Heart right ventricle (tissue), 16 donors: ENCODE data around the gene DDX24. TPM values are rescaled to one million over a fixed set of nuclear protein-coding genes. Genes with fewer than 3 reads are reported as not detected.
A peak's percentile ranks its signal among the peaks of the same experiment; 100 is the strongest.

ENCODE experiments used
- ATAC-seq, 8 donors: fragments of 200-7000 bp; cut with Tn5 transposase; one replicate each; pipeline ENCODE4 v1.9.1; 2020; ENCODE audit warnings: mild to moderate bottlenecking in 8 of 8, moderate library complexity in 8 of 8, moderate number of reproducible peaks in 1 of 8
- DNase-seq, 2 donors: peaks; one replicate each; pipeline ENCODE4 v3.0.0-alpha.2; 2020
- H3K27ac ChIP-seq, 10 donors: fragments of 200-600 bp; sonication (generic) in 2 of 10; one replicate each; pipeline versions ENCODE4 v1.5.0 to v1.8.0; 2020 to 2022; ENCODE audit warnings: mild to moderate bottlenecking in 3 of 10
- H3K27me3 ChIP-seq, 7 donors: fragments of 200-600 bp; one replicate each; pipeline ENCODE4 v1.8.0; 2021 to 2022; ENCODE audit warnings: mild to moderate bottlenecking in 2 of 7
- H3K36me3 ChIP-seq, 9 donors: fragments of 200-600 bp; sonication (generic) in 1 of 9; one replicate each; pipeline versions ENCODE4 v1.5.0 to v1.8.0; 2020 to 2022; ENCODE audit warnings: mild to moderate bottlenecking in 2 of 9
- H3K4me1 ChIP-seq, 9 donors: fragments of 200-600 bp; sonication (generic) in 1 of 9; one replicate each; pipeline versions ENCODE4 v1.5.0 to v1.8.0; 2020 to 2022; ENCODE audit warnings: mild to moderate bottlenecking in 4 of 9
- H3K4me3 ChIP-seq, 10 donors: fragments of 200-600 bp; sonication (generic) in 2 of 10; one replicate each; pipeline versions ENCODE4 v1.5.0 to v1.8.0; 2020 to 2022; ENCODE audit warnings: mild to moderate bottlenecking in 7 of 10, moderate library complexity in 2 of 10
- H3K9me3 ChIP-seq, 11 donors: fragments of 200-600 bp in 10 of 11; sonication (generic) in 2 of 11; one replicate each; pipeline versions ENCODE4 v1.5.0 to v1.8.0; 2013 to 2022; ENCODE audit warnings: mild to moderate bottlenecking in 2 of 11, control low read depth in 1 of 11, moderate library complexity in 1 of 11
- CTCF ChIP-seq, 9 donors: fragments of 200-600 bp; sonication (generic) in 2 of 9; IDR thresholded peaks; one replicate each; pipeline versions ENCODE4 v1.5.0 to v1.8.0; 2021 to 2022; ENCODE audit warnings: antibody characterized with exemption in 9 of 9, mild to moderate bottlenecking in 5 of 9, moderate library complexity in 1 of 9
- WGBS, 2 donors: extraction: QIAGEN DNeasy Blood & Tissue Kit; methylation state at CpG; one replicate each; pipeline ENCODE4 v1.1.7; 2013; ENCODE audit warnings: inconsistent platforms in 1 of 2; 5-methylcytosine and 5-hydroxymethylcytosine counted together
- intact Hi-C, 10 donors: fragments of 100-400 bp; cut with DNase I; formaldehyde crosslinking; loops; one replicate each; pipeline versions ENCODE4 v1.11.1 to v1.14.2; 2022
- polyA plus RNA-seq, 2 donors: library from polyadenylated mRNA; stranded (reverse); fragments of 200-250 nt; gene quantifications; one replicate each; pipeline ENCODE4 v1.2.3, GENCODE V29; 2013
- total RNA-seq, 10 donors: library from RNA; stranded (reverse); fragmentation: NEBNext Ultra II Directional in 3 of 10; extraction: Animal tissue kit (Norgen Biotek cat#: 25700) in 3 of 10; gene quantifications; one replicate each; pipeline versions ENCODE4 v1.2.1 to v1.2.4, GENCODE V29; 2021 to 2023
- donor health status: Arrhythmogenic right ventricular cardiomyopathy.
- donor health status: ischemic (EF 13 %, LVEDD 7.1; RV severe dilation, severe dysfunction).
- donor health status: healthy with polysubstance abuse.
- donor health status: DM: no; HTN: yes; CAD: no.
- donor health status: DM: no; HTN: no; CAD: no.
- donor health status: ischemic (EF 25% LVEDD 6.9; RV normal size, moderate dysfunction).
- donor health status: ischemic (EF 25% LVEDD 5.7; RV mildly dilated, moderate dysfunction).
- donor health status: healthy.
- donor health status: DM: yes; HTN: yes; CAD: no.
- donor health status: Ischemic cardiomyopathy.
- donor health status: ischemic (EF 35%, LVEDD 5.7; RV mildly dilated, moderate dysfunction).
- donor health status: nonischemic (EF 11% LVEDD 7.7; RV severe dilation, severe dysfunction).
- donor health status: DM: yes; HTN: yes; CAD: no.
- donor health status: PGD.
- donor health status: ischemic (EF 29% LVEDD 5.4; RV normal size, mild dysfunction).
- donor health status: nonischemic (EF 23%, LVEDD 6.1; RV moderate dilation, normal function).

DDX24 gene
- total and polyA plus RNA-seq, 12 donors = 94.1 to 269 (median 234) TPM

- WGBS, 2 donors = 24% methylated on average over 4 of the region's 4 CpGs
- ATAC-seq = peak in 7 of 8 donors; percentile 21 to 62 (median 48)
- intact Hi-C loops = no loop called here
Observed at GRCh38 chr14:94115058-94115591, 34.1 kb upstream of the DDX24 start.

GRCh38 chr14:94114589-94115057 lies 33.6 kb upstream of the DDX24 start:
- no peaks in the 10 kb centered on the region for H3K27me3 ChIP-seq
- H3K27ac ChIP-seq = peak overlapping the region in 9 of 10 donors; percentile 20 to 97 (median 87)
- no peak for DNase-seq
- peak overlapping the region in 6 of 10 donors; percentile 3 to 73 (median 66) for H3K4me3 ChIP-seq
- TF ChIP-seq CTCF (IDR thresholded peaks at IDR 0.05) = no peak
- ATAC-seq = no peak
- peaks cover 0 to 10% (median 4%) of the 10 kb centered on the region in 11 donors for H3K9me3 ChIP-seq
- peaks cover 0 to 14% (median 0%) of the 10 kb centered on the region in 9 donors for H3K36me3 ChIP-seq
- intact Hi-C loops = no loop called here
- H3K4me1 ChIP-seq = peaks cover 14 to 48% (median 40%) of the 10 kb centered on the region in 9 donors
- 52 to 71% methylated on average over 5 of the region's 5 CpGs for WGBS, 2 donors

More at GRCh38 chr14:94115058-94115591, 34.1 kb upstream of the DDX24 start:
- Histone ChIP-seq H3K4me3 (peak overlapping the region in 4 of 10 donors; percentile 3 to 73 (median 66)), H3K36me3 (peaks cover 0 to 14% (median 0%) of the 10 kb centered on the region in 9 donors), H3K9me3 (peaks cover 0 to 15% (median 8%) of the 10 kb centered on the region in 11 donors), H3K27ac (peak overlapping the region in 9 of 10 donors; percentile 20 to 97 (median 87)), H3K27me3 (no peaks in the 10 kb centered on the region), H3K4me1 (peaks cover 10 to 43% (median 34%) of the 10 kb centered on the region in 9 donors)
- no peak for DNase-seq
- no peak for TF ChIP-seq CTCF (IDR thresholded peaks at IDR 0.05)

- WGBS, 2 donors = 66 to 68% methylated on average over 5 of the region's 5 CpGs
Observed at GRCh38 chr14:94113908-94114588, 33.0 kb upstream of the DDX24 start.

More at GRCh38 chr14:94113908-94114588, 33.0 kb upstream of the DDX24 start:
- peaks cover 0 to 4% (median 0%) of the 10 kb centered on the region in 11 donors for H3K9me3 ChIP-seq
- intact Hi-C loops = no loop called here
- peaks cover 14 to 53% (median 43%) of the 10 kb centered on the region in 9 donors for H3K4me1 ChIP-seq
- ATAC-seq (no peak), DNase-seq (no peak)
- no peaks in the 10 kb centered on the region for H3K27me3 ChIP-seq
- H3K27ac ChIP-seq = peak overlapping the region in 9 of 10 donors; percentile 42 to 97 (median 87)
- TF ChIP-seq CTCF (IDR thresholded peaks at IDR 0.05) = no peak
- H3K36me3 ChIP-seq = peaks cover 0 to 14% (median 0%) of the 10 kb centered on the region in 9 donors
- peak overlapping the region in 6 of 10 donors; percentile 58 to 73 (median 68) for H3K4me3 ChIP-seq
